Measurements from ENCODE around the gene CTSZ. TPM values are rescaled to one million over a fixed set of nuclear protein-coding genes. Genes with fewer than 3 reads are reported as not detected.

Gene CTSZ
- total RNA-seq, 1 donor from 2014 or later, result 71.9 TPM

DNA sequence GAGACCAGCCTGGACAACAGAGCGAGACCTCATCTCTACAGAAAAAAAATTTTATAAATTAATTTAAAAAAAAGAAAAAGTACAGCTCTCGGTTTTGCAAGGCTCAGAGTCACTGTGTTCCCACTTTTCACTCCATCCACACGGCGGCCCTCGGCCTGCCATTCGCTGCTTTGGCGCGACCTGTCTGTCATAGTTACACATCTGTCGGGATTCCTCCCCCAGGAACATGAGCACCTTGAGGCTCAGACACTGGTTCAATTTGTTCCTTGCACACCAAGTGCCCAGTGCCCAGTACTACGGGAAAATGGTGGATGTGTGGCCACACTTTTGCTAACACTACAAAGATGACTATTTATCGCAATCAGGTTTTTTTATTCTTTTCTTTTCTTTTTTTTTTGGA, 8.4 kb downstream of the CTSZ start:
- Mint-ChIP-seq H3K4me3 (no peak overlapping the region), H3K9me3 (no peaks in the 10 kb centered on the region), H3K27me3 (no peaks in the 10 kb centered on the region), H3K27ac (no peak overlapping the region), H3K36me3 (peaks cover 33% of the 10 kb centered on the region), H3K4me1 (ENCODE audit: unreplicated experiment) (peaks cover 9% of the 10 kb centered on the region)
- TF ChIP-seq, protein P1, sequence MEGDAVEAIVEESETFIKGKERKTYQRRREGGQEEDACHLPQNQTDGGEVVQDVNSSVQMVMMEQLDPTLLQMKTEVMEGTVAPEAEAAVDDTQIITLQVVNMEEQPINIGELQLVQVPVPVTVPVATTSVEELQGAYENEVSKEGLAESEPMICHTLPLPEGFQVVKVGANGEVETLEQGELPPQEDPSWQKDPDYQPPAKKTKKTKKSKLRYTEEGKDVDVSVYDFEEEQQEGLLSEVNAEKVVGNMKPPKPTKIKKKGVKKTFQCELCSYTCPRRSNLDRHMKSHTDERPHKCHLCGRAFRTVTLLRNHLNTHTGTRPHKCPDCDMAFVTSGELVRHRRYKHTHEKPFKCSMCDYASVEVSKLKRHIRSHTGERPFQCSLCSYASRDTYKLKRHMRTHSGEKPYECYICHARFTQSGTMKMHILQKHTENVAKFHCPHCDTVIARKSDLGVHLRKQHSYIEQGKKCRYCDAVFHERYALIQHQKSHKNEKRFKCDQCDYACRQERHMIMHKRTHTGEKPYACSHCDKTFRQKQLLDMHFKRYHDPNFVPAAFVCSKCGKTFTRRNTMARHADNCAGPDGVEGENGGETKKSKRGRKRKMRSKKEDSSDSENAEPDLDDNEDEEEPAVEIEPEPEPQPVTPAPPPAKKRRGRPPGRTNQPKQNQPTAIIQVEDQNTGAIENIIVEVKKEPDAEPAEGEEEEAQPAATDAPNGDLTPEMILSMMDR (conservative IDR thresholded peaks at IDR 0.05), result no peak
- no peak for DNase-seq (ENCODE audit: extremely low spot score, unreplicated experiment)

DNA sequence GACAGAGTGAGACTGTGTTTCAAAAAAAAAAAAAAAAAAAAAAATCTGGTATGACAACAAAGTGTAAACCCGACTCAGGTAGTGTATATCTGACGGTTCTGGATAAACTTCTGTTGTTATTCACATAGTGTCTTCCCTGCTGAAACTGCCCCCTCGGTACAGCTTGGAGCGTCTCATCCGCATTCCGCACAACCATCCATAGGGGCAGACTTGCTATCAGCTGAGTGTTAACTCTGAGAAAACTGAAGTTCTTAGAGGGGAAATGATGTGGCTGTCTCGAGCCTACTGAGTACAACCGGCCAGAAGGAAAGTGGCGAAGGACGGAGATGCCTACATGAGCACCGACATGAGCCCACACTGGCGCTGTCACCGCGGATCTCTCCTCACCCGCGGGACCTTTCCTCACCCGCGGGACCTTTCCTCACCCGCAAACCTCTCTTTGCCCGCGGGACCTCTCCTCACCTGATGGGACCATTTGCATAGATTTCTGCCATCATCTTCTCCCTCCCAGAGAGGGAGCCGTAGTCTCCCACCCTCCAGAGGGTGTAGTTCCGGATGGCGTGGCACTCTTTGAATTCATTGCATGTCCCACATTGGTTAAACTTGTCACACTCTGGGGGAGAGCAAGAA, 9.8 kb downstream of the CTSZ start:
- H3K4me1 Mint-ChIP-seq (ENCODE audit: unreplicated experiment), result no peaks in the 10 kb centered on the region
- peak overlapping the region; percentile 9 for H3K27ac Mint-ChIP-seq
- H3K4me3 Mint-ChIP-seq, result no peak overlapping the region
- H3K9me3 Mint-ChIP-seq, result no peaks in the 10 kb centered on the region
- TF ChIP-seq, protein P1 (conservative IDR thresholded peaks at IDR 0.05), result peak; percentile 17
- H3K27me3 Mint-ChIP-seq, result no peaks in the 10 kb centered on the region
- no peak for DNase-seq (ENCODE audit: extremely low spot score, unreplicated experiment)
- peaks cover 31% of the 10 kb centered on the region for H3K36me3 Mint-ChIP-seq

- no peak overlapping the region for H3K4me3 Mint-ChIP-seq
- no peaks in the 10 kb centered on the region for H3K9me3 Mint-ChIP-seq
- peaks cover 38% of the 10 kb centered on the region for H3K36me3 Mint-ChIP-seq
- no peaks in the 10 kb centered on the region for H3K4me1 Mint-ChIP-seq (ENCODE audit: unreplicated experiment)
- no peak overlapping the region for H3K27ac Mint-ChIP-seq
- TF ChIP-seq, protein P1 (conservative IDR thresholded peaks at IDR 0.05), result no peak
- no peak for DNase-seq (ENCODE audit: extremely low spot score, unreplicated experiment)
- no peaks in the 10 kb centered on the region for H3K27me3 Mint-ChIP-seq
Measured at GRCh38 chr20:58996226-58996611, 10.8 kb downstream of the CTSZ start.

- peaks cover 41% of the 10 kb centered on the region for H3K36me3 Mint-ChIP-seq
- peak overlapping the region; percentile 15 for H3K27ac Mint-ChIP-seq
- H3K27me3 Mint-ChIP-seq, result no peaks in the 10 kb centered on the region
- DNase-seq (ENCODE audit: extremely low spot score, unreplicated experiment), result no peak
- H3K4me3 Mint-ChIP-seq, result peak overlapping the region; percentile 59
- H3K4me1 Mint-ChIP-seq (ENCODE audit: unreplicated experiment), result no peaks in the 10 kb centered on the region
- no peaks in the 10 kb centered on the region for H3K9me3 Mint-ChIP-seq
- TF ChIP-seq, protein P1 (conservative IDR thresholded peaks at IDR 0.05), result no peak
Measured at GRCh38 chr20:58995461-58996225, 11.4 kb downstream of the CTSZ start.

DNA sequence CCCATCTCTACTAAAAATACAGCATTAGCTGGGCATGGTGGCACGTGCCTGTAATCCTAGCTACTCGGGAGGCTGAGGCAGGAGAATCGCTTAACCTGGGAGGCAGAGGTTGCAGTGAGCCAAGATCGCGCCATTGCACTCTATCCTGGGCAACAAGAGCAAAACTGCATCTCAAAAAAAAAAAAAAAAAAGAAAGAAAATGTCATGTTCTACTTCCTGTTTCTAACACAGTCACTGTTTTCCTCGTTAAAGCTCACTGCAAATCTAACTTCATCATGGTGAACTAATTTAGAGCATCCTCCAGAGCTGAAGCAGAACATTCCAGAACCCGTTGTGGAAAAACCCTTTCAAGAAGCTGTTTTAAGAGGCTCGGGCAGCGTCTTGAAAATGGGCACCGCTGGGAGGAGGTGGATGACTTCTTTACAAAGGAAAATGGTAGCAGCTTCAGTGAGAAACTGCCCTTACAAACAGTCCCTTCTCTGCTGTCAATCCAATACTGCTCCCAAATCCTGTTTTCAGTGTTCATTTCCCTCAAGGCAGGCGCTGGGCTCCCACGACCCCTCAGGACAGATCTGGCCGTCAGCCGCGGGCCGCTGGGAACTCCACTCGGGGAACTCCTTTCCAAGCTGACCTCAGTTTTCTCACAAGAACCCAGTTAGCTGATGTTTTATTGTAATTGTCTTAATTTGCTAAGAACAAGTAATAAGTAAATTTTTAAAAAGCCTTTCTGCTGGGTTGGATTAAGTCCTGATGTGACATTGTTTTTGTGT, 12.5 kb downstream of the CTSZ start:
- H3K4me1 Mint-ChIP-seq (ENCODE audit: unreplicated experiment), result no peaks in the 10 kb centered on the region
- H3K4me3 Mint-ChIP-seq, result no peak overlapping the region
- TF ChIP-seq, protein P1 (conservative IDR thresholded peaks at IDR 0.05), result no peak
- no peak overlapping the region for H3K27ac Mint-ChIP-seq
- H3K36me3 Mint-ChIP-seq, result peaks cover 44% of the 10 kb centered on the region
- no peaks in the 10 kb centered on the region for H3K9me3 Mint-ChIP-seq
- DNase-seq (ENCODE audit: extremely low spot score, unreplicated experiment), result no peak
- no peaks in the 10 kb centered on the region for H3K27me3 Mint-ChIP-seq
